IMR-90 (cell line): ENCODE data around the gene ICAM1. TPM values are rescaled to one million over a fixed set of nuclear protein-coding genes. Genes with fewer than 3 reads are reported as not detected.

ENCODE experiments used
- ATAC-seq: fragments of 200-7000 bp; cut with Tn5 transposase; 2 replicates; pipeline ENCODE4 v1.9.1; 2020; ENCODE audit warnings: low read depth, mild to moderate bottlenecking, moderate library complexity
- BruUV-seq: library from RNA; stranded (reverse); fragments of 400-500 nt; replicated peaks from 2 replicates; lab custom pipeline; 2021; lab: Mats Ljungman, UMichigan
- CTCF ChIA-PET: fragments of 300-600 bp; formaldehyde crosslinking; extraction: SDS; loops from one replicate; lab custom pipeline; 2021; ENCODE audit warnings: antibody characterized with exemption; lab: Yijun Ruan, JAX
- POLR2A ChIA-PET: fragments of 300-600 bp; sonication (Branson Sonifier 250); formaldehyde crosslinking; loops from one replicate; lab custom pipeline; 2022; ENCODE audit warnings: antibody characterized with exemption; ENCODE audit not compliant: unreplicated experiment; lab: Charles Lee
- DNase-seq: peaks from one replicate; pipeline ENCODE4 v3.0.0; 2013
- H2AFZ ChIP-seq: replicated peaks from 2 replicates; pipeline ENCODE3; 2013; ENCODE audit warnings: low read length, mild to moderate bottlenecking; ENCODE audit not compliant: poor library complexity
- H2AK5ac ChIP-seq: 2 replicates; pipeline ENCODE4 v1.6.1; 2013; ENCODE audit warnings: low read depth, low read length, inconsistent platforms
- H2AK9ac ChIP-seq: replicated peaks from 2 replicates; pipeline ENCODE3; 2013; ENCODE audit warnings: mild to moderate bottlenecking, low read depth, low read length, moderate library complexity; ENCODE audit not compliant: poor library complexity
- H2BK120ac ChIP-seq: 2 replicates; pipeline ENCODE4 v1.6.1; 2013; ENCODE audit warnings: low read depth, low read length, inconsistent platforms
- H2BK15ac ChIP-seq: 3 replicates; pipeline ENCODE4 v1.6.1; 2013; ENCODE audit warnings: low read depth, low read length, inconsistent platforms
- H2BK20ac ChIP-seq: 2 replicates; pipeline ENCODE4 v1.6.1; 2013; ENCODE audit warnings: low read depth, mild to moderate bottlenecking, inconsistent platforms, low read length, moderate library complexity
- H2BK5ac ChIP-seq: 2 replicates; pipeline ENCODE4 v1.6.1; 2013; ENCODE audit warnings: mild to moderate bottlenecking, low read depth, low read length, inconsistent platforms; ENCODE audit not compliant: poor library complexity, severe bottlenecking
- H3K14ac ChIP-seq: replicated peaks from 2 replicates; pipeline ENCODE4 v1.6.1; 2013; ENCODE audit warnings: low read depth, low read length, inconsistent platforms
- H3K18ac ChIP-seq: 2 replicates; pipeline ENCODE4 v1.6.1; 2013; ENCODE audit warnings: low read depth, low read length, control low read depth
- H3K23ac ChIP-seq: 2 replicates; pipeline ENCODE4 v1.6.1; 2013; ENCODE audit warnings: low read depth, low read length, inconsistent platforms
- H3K27ac ChIP-seq: 2 replicates; pipeline ENCODE4 v1.5.1; 2013; ENCODE audit warnings: mild to moderate bottlenecking, control low read depth, low read length; ENCODE audit not compliant: insufficient read depth
- H3K27me3 ChIP-seq: 2 replicates; pipeline ENCODE4 v1.6.1; 2013; ENCODE audit warnings: low read length; ENCODE audit not compliant: control insufficient read depth, insufficient read depth
- H3K36me3 ChIP-seq: 2 replicates; pipeline ENCODE4 v1.6.1; 2013; ENCODE audit warnings: low read length, mixed read lengths; ENCODE audit not compliant: control insufficient read depth, insufficient read depth
- H3K4ac ChIP-seq: 2 replicates; pipeline ENCODE4 v1.6.1; 2013; ENCODE audit warnings: low read depth, low read length, inconsistent platforms
- H3K4me1 ChIP-seq: 2 replicates; pipeline ENCODE4 v1.6.1; 2013; ENCODE audit warnings: low read length, mixed read lengths; ENCODE audit not compliant: control insufficient read depth, insufficient read depth
- H3K4me2 ChIP-seq: 2 replicates; pipeline ENCODE4 v1.6.1; 2013; ENCODE audit warnings: low read depth, mild to moderate bottlenecking, control low read depth, low read length, moderate library complexity
- H3K4me3 ChIP-seq: 2 replicates; pipeline ENCODE4 v1.5.1; 2013; ENCODE audit warnings: low read depth, mild to moderate bottlenecking, control low read depth, low read length, moderate library complexity; ENCODE audit not compliant: insufficient read depth
- H3K56ac ChIP-seq: 2 replicates; pipeline ENCODE4 v1.6.1; 2013; ENCODE audit warnings: low read length, inconsistent platforms; ENCODE audit not compliant: insufficient read depth; ENCODE audit errors: extremely low read depth
- H3K79me1 ChIP-seq, 2 experiments: 2 replicates each; pipeline ENCODE4 v1.6.1; 2013; ENCODE audit warnings: low read length in 2 of 2, inconsistent platforms in 1 of 2, low read depth in 1 of 2
- H3K9ac ChIP-seq: 2 replicates; pipeline ENCODE4 v1.6.1; 2013; ENCODE audit warnings: low read depth, low read length, control low read depth
- H3K9me1 ChIP-seq: 2 replicates; pipeline ENCODE4 v1.6.1; 2013; ENCODE audit warnings: low read length, inconsistent platforms; ENCODE audit not compliant: insufficient read depth
- H3K9me3 ChIP-seq: 2 replicates; pipeline ENCODE4 v1.6.1; 2013; ENCODE audit warnings: low read length; ENCODE audit not compliant: control insufficient read depth, insufficient read depth
- H4K20me1 ChIP-seq: 2 replicates; pipeline ENCODE4 v1.6.1; 2013; ENCODE audit warnings: low read length, inconsistent platforms; ENCODE audit not compliant: insufficient read depth
- H4K5ac ChIP-seq: 2 replicates; pipeline ENCODE4 v1.6.1; 2013; ENCODE audit warnings: mild to moderate bottlenecking, low read depth, low read length, control low read depth
- H4K8ac ChIP-seq, 2 experiments: 2 replicates each; pipeline ENCODE4 v1.6.1; 2013; ENCODE audit warnings: low read depth in 2 of 2, low read length in 2 of 2, control low read depth in 1 of 2, inconsistent platforms in 1 of 2
- H4K91ac ChIP-seq: 2 replicates; pipeline ENCODE4 v1.6.1; 2013; ENCODE audit warnings: low read depth, low read length, inconsistent platforms; ENCODE audit not compliant: insufficient read depth
- BHLHE40 ChIP-seq: fragments of 150-350 bp; IDR thresholded peaks from 2 replicates; pipeline ENCODE4 v1.6.1; 2016; ENCODE audit warnings: mild to moderate bottlenecking, low read depth, low read length
- CEBPB ChIP-seq: IDR thresholded peaks from 2 replicates; pipeline ENCODE4 v1.6.1; 2012; ENCODE audit warnings: low read depth, low read length, improper control_type of control experiment
- CHD1 ChIP-seq: IDR thresholded peaks from 2 replicates; pipeline ENCODE4 v1.6.1; 2012; ENCODE audit warnings: low read depth, low read length, improper control_type of control experiment
- ELK1 ChIP-seq: fragments of 150-350 bp; IDR thresholded peaks from 2 replicates; pipeline ENCODE4 v1.6.1; 2016; ENCODE audit warnings: low read depth, mild to moderate bottlenecking, low read length, moderate library complexity, borderline replicate concordance
- FOS ChIP-seq: fragments of 150-350 bp; IDR thresholded peaks from 2 replicates; pipeline ENCODE4 v1.6.1; 2016; ENCODE audit warnings: low read depth, low read length
- MAFK ChIP-seq: IDR thresholded peaks from 2 replicates; pipeline ENCODE4 v1.6.1; 2012; ENCODE audit warnings: low read depth, low read length, improper control_type of control experiment
- MAZ ChIP-seq: IDR thresholded peaks from 2 replicates; pipeline ENCODE4 v1.6.1; 2012; ENCODE audit warnings: low read depth, mild to moderate bottlenecking, low read length, improper control_type of control experiment, moderate library complexity, borderline replicate concordance
- MXI1 ChIP-seq: IDR thresholded peaks from 2 replicates; pipeline ENCODE4 v1.6.1; 2012; ENCODE audit warnings: low read depth, mild to moderate bottlenecking, low read length, moderate library complexity, borderline replicate concordance
- NFE2L2 ChIP-seq: fragments of 150-350 bp; IDR thresholded peaks from 2 replicates; pipeline ENCODE4 v1.6.1; 2016; ENCODE audit warnings: low read depth, mild to moderate bottlenecking, low read length
- POLR2A ChIP-seq: IDR thresholded peaks from 2 replicates; pipeline ENCODE4 v1.6.1; 2012; ENCODE audit warnings: mild to moderate bottlenecking, low read depth, low read length
- RAD21 ChIP-seq: IDR thresholded peaks from 2 replicates; pipeline ENCODE4 v1.6.1; 2012; ENCODE audit warnings: low read length, improper control_type of control experiment
- RFX5 ChIP-seq: IDR thresholded peaks from 2 replicates; pipeline ENCODE4 v1.8.0; 2012; ENCODE audit warnings: low read depth, mild to moderate bottlenecking, low read length, moderate library complexity
- USF2 ChIP-seq: fragments of 150-350 bp; IDR thresholded peaks from 2 replicates; pipeline ENCODE4 v1.6.1; 2017; ENCODE audit warnings: mild to moderate bottlenecking, antibody characterized with exemption, low read length, low read depth
- WGBS, 2 experiments: methylation state at CpG; one replicate each; pipeline versions ENCODE4 v1.1.5 to v1.1.7; 2013; ENCODE audit warnings: missing lambda C conversion rate in 2 of 2; ENCODE audit not compliant: insufficient read length in 1 of 2; ENCODE audit errors: extremely low coverage in 2 of 2; 5-methylcytosine and 5-hydroxymethylcytosine counted together
- dilution Hi-C: fragments of 300-500 bp; cut with HindIII; formaldehyde crosslinking; loops from one replicate; pipeline ENCODE4 v1.14.3; 2018; ENCODE audit warnings: low sequenced_read_pairs; ENCODE audit not compliant: unreplicated experiment
- in situ Hi-C: fragments of 300-500 bp; cut with MboI; formaldehyde crosslinking; loops from 3 replicates; pipeline ENCODE4 v1.14.3; 2019; ENCODE audit warnings: low sequenced_read_pairs, inconsistent platforms, mixed read lengths
- intact Hi-C: fragments of 100-400 bp; cut with micrococcal nuclease; formaldehyde crosslinking; loops from 2 replicates; pipeline ENCODE4 v1.10.0; 2022
- polyA plus RNA-seq, 3 experiments: library from polyadenylated mRNA; depleted of rRNA; stranded (reverse); fragments of >200 nt; gene quantifications; 2 replicates each; pipeline ENCODE4 v1.2.3, GENCODE V29; 2012; ENCODE audit warnings: low replicate concordance in 1 of 3
- total RNA-seq: library from RNA; depleted of rRNA; stranded (reverse); fragments of >200 nt; gene quantifications from 2 replicates; pipeline ENCODE4 v1.2.3, GENCODE V29; 2012

The ICAM1 gene
- total and polyA plus RNA-seq, 2 of the 4 experiments (the other 2 are of a cell fraction): 10.6 to 19.1 TPM

- Histone ChIP-seq H3K23ac (no peak overlapping the region), H3K9ac (no peak overlapping the region), H3K9me3 (no peaks in the 10 kb centered on the region), H4K8ac (no peak overlapping the region), H4K91ac (no peak overlapping the region), H3K4me3 (no peak overlapping the region), H3K79me1 (peaks cover 9 to 14% of the 10 kb centered on the region in 2 experiments; a peak in 3 of 4 replicates), H2BK15ac (no peak overlapping the region), H2AK5ac (no peak overlapping the region), H3K27me3 (no peaks in the 10 kb centered on the region), H2AK9ac (no peak overlapping the region), H3K36me3 (peaks cover 75% of the 10 kb centered on the region), H3K14ac (no peak overlapping the region), H3K9me1 (no peaks in the 10 kb centered on the region), H2BK20ac (no peak overlapping the region), H3K4me2 (no peak overlapping the region), H2BK5ac (no peak overlapping the region), H3K4ac (no peak overlapping the region), H3K18ac (no peak overlapping the region), H2AFZ (no peak overlapping the region), H3K4me1 (no peaks in the 10 kb centered on the region), H3K27ac (no peak overlapping the region), H3K56ac (no peak overlapping the region), H2BK120ac (no peak overlapping the region), H4K20me1 (peaks cover 9% of the 10 kb centered on the region; the same call in 1 of the 2 replicates), H4K5ac (no peak overlapping the region)
- intact Hi-C loops (no loop called here), in situ Hi-C loops (no loop called here), dilution Hi-C loops (no loop called here)
- TF ChIP-seq CEBPB (no peak), USF2 (no peak), ELK1 (no peak), RFX5 (no peak), MXI1 (no peak), POLR2A (no peak), NFE2L2 (no peak), BHLHE40 (no peak), FOS (no peak), CHD1 (no peak), MAFK (no peak), MAZ (no peak), RAD21 (no peak)
- ChIA-PET CTCF (no interaction called here), POLR2A (no interaction called here)
- DNase-seq: no peak
- no TSS peak for BruUV-seq
- 90% methylated on average over 2 of the region's 19 CpGs; no CpG with 5 or more reads in 1 of the 2 experiments for WGBS, 2 experiments
- no peak for ATAC-seq
Observed at GRCh38 chr19:10321874-10322835, 51.2 kb downstream of the ICAM1 start.
